Tibial artery (tissue), 4 donors: ENCODE data around the gene CRB3.

Experiments used
- DNase-seq, 2 donors: peaks; one replicate each; pipeline ENCODE4 v3.0.0-alpha.2; 2019
- H3K27ac ChIP-seq, 2 donors: fragments of 200-600 bp; sonication (generic) in 1 of 2; 1 replicate in 1 of 2; 2 replicates in 1 of 2; pipeline ENCODE4 v1.5.1; 2018 to 2019; ENCODE audit warnings: mild to moderate bottlenecking in 1 of 2
- H3K27me3 ChIP-seq, 2 donors: fragments of 200-600 bp; sonication (generic) in 1 of 2; one replicate each; pipeline versions ENCODE4 v1.5.1 to v1.6.0; 2016 to 2019
- H3K36me3 ChIP-seq, 3 donors: fragments of 200-600 bp; sonication (generic) in 2 of 3; one replicate each; pipeline ENCODE4 v1.5.1; 2016 to 2019; ENCODE audit warnings: mild to moderate bottlenecking in 2 of 3
- H3K4me1 ChIP-seq, 4 donors: fragments of 200-600 bp; sonication (generic) in 2 of 4; 1 replicate in 3 of 4; 2 replicates in 1 of 4; pipeline ENCODE4 v1.5.1; 2016 to 2019
- H3K4me3 ChIP-seq, 2 donors: fragments of 200-600 bp; sonication (generic) in 1 of 2; 1 replicate in 1 of 2; 2 replicates in 1 of 2; pipeline ENCODE4 v1.5.1; 2018 to 2019; ENCODE audit warnings: mild to moderate bottlenecking in 2 of 2
- H3K9me3 ChIP-seq, 3 donors: fragments of 200-600 bp; sonication (generic) in 1 of 3; one replicate each; pipeline ENCODE4 v1.5.1; 2016 to 2019
- intact Hi-C: fragments of 100-400 bp; cut with DNase I; formaldehyde crosslinking; loops from one replicate; pipeline ENCODE4 v1.15.0; 2023; ENCODE audit warnings: low total_unique reads
- TF ChIP-seq, protein P1 (sequence below), 2 experiments: fragments of 200-600 bp in 1 of 2; fragments of 450-650 bp in 1 of 2; IDR thresholded peaks; one replicate each; pipeline ENCODE4 v1.5.1; 2017 to 2019; ENCODE audit warnings: antibody characterized with exemption in 2 of 2, mild to moderate bottlenecking in 1 of 2, moderate library complexity in 1 of 2

The CRB3 gene

DNA sequence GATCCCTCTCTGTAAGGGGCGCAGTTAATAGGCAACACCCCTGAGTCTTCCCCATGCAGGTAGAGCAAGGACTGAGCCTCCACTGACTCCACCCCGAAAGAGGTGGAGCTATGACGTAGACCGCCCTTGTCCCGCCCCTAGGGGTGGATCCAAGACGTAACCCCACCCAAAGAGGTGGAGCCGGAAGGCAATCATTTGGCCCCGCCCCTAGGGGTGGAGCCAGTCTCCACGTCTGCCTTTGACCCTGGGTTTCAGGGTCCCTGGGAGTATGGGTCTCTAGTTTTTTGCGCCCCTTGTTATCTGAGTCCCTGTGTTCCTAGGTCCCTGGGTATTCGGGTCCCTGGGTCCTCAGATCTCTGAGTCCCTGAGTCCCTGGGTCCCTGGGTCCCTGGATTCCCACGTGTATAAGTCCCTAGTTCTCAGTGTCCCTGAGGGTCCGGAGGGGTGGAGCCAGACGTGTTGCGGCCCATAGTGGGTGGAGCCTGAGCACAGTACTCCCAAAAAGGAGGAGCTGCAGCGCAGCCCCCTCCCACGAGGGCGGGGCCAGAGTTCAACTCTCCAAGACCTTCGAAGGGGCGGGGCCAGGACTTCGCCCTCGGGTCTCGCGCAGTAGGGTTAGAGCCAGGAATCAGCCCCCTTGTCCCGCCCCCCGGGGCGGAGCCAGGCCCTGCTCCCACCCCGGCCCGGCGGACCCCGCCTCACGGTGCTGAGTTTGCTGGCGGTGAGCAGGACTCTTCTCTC, 12.3 kb downstream of the CRB3 start:
- intact Hi-C loops = no loop called here
- TF ChIP-seq, protein P1, sequence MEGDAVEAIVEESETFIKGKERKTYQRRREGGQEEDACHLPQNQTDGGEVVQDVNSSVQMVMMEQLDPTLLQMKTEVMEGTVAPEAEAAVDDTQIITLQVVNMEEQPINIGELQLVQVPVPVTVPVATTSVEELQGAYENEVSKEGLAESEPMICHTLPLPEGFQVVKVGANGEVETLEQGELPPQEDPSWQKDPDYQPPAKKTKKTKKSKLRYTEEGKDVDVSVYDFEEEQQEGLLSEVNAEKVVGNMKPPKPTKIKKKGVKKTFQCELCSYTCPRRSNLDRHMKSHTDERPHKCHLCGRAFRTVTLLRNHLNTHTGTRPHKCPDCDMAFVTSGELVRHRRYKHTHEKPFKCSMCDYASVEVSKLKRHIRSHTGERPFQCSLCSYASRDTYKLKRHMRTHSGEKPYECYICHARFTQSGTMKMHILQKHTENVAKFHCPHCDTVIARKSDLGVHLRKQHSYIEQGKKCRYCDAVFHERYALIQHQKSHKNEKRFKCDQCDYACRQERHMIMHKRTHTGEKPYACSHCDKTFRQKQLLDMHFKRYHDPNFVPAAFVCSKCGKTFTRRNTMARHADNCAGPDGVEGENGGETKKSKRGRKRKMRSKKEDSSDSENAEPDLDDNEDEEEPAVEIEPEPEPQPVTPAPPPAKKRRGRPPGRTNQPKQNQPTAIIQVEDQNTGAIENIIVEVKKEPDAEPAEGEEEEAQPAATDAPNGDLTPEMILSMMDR (IDR thresholded peaks at IDR 0.05) = no peak
- Histone ChIP-seq H3K36me3 (no peaks in the 10 kb centered on the region), H3K4me3 (no peak overlapping the region), H3K27me3 (peaks cover 0 to 78% of the 10 kb centered on the region in 2 donors), H3K27ac (no peak overlapping the region), H3K4me1 (peaks cover 0 to 17% (median 10%) of the 10 kb centered on the region in 4 donors), H3K9me3 (no peaks in the 10 kb centered on the region)
- no peak for DNase-seq

DNA sequence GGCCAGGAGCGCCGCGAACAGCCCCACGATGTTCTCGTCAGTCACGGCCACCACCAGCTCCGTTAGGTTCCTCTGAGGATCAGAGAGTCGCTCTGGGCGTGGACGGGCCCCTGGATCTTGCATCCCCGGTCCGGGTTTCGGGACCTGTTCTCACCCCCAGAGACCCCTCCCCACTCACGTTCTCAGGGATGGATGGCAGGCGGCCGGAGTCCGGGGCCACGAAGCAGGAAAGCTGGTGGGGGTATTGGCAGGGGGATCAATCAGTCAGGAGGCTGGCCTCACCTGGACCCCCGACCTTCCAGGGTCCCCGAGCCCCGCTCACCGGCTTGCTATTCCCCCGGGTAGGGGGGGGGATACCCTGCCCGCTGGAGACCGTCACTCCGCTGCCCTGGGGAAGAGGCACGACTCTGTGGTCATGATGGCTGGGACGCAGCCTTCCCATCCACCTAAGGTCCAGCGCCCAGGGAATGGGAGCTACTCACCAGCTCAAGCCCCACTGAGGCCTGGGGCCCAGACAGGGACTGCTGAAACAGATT, 12.9 kb downstream of the CRB3 start:
- H3K4me3 ChIP-seq = no peak overlapping the region
- H3K9me3 ChIP-seq = no peaks in the 10 kb centered on the region
- DNase-seq = no peak
- H3K36me3 ChIP-seq = no peaks in the 10 kb centered on the region
- no peak overlapping the region for H3K27ac ChIP-seq
- TF ChIP-seq, protein P1 (IDR thresholded peaks at IDR 0.05) = no peak
- H3K27me3 ChIP-seq = peaks cover 0 to 85% of the 10 kb centered on the region in 2 donors
- intact Hi-C loops = no loop called here
- peaks cover 0 to 17% (median 10%) of the 10 kb centered on the region in 4 donors for H3K4me1 ChIP-seq

DNA sequence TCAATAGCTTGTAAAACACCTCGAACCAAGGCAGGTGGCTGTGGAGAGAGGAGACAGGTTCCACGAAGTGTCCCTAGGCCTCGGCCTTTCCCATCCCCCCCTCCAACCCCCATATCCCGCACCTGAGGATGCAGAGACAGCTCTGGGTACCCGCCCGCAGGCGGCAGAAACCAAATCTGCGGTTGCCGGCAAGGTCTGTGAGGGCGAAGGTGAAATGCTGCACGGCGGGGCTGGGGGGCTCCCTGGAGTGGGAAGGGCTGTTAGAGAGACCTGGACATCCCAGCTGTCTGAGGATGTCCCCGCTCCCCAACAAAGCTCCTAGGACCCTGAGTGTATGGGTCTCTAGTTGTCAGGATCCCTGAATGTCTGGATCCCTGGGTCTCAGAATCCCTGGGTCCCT, 14.7 kb downstream of the CRB3 start:
- no peak for DNase-seq
- Histone ChIP-seq H3K4me1 (peaks cover 0 to 17% (median 10%) of the 10 kb centered on the region in 4 donors), H3K9me3 (no peaks in the 10 kb centered on the region), H3K27ac (no peak overlapping the region), H3K27me3 (peaks cover 0 to 83% of the 10 kb centered on the region in 2 donors), H3K36me3 (no peaks in the 10 kb centered on the region), H3K4me3 (no peak overlapping the region)
- intact Hi-C loops = no loop called here
- TF ChIP-seq, protein P1 (IDR thresholded peaks at IDR 0.05) = no peak

DNA sequence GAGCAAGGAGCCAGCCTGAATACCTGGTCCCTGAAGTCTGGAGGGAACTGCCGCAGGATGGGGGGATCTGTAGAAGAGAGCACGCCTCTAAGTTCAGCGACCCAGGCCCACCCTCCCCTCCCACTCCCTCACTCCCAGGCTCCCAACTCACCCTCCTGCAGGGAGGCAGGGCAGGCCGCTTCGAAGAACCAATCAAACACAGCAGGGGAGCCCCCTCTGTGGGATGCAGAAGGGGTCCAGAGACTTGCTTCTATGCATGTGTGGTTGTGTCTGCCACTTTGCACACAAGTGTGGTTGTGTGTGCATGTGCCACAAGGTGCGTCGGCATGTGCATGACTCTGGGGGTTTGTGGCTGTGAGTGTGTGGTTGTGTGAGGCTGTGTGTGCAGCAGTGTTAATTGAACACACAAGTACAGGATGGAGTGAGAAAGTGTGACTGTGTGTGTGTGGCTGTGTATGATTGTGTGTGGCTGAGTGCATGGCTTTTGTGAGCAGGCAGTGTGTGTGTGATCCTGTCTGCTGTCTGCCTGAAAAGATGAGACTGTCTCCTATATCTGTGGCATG, 15.8 kb downstream of the CRB3 start:
- TF ChIP-seq, protein P1 (IDR thresholded peaks at IDR 0.05) = no peak
- Histone ChIP-seq H3K27ac (no peak overlapping the region), H3K27me3 (peaks cover 0 to 75% of the 10 kb centered on the region in 2 donors), H3K9me3 (no peaks in the 10 kb centered on the region), H3K4me1 (peaks cover 0 to 17% (median 10%) of the 10 kb centered on the region in 4 donors), H3K4me3 (no peak overlapping the region), H3K36me3 (no peaks in the 10 kb centered on the region)
- DNase-seq = no peak
- intact Hi-C loops = no loop called here

DNA sequence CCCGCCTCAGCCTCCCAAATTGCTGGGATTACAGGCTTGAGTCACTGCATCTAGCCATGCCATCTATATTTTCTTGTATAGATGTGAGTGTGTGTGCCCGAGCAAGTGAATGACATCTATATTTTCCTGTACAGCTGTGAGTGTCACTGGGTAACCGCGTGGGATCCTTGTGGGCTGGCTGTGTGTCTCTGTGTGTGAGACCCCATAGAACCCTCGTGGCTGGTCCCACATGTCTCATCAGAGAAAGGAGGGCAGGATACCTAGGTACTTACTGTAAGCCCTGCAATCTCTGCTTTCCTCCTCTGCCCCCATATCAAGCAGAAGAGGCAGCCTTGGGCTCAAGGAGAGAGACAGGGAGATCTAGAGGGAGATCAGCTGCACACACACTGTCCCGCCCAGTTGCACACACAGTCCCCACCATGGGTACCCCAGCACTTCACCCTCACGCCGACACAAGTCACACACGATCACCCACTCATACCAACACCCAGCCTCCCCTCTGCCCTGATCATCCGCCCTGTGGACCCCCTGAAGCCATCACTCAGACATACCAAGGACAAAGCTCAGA, 16.9 kb downstream of the CRB3 start:
- no peaks in the 10 kb centered on the region for H3K36me3 ChIP-seq
- peaks cover 0 to 12% (median 5%) of the 10 kb centered on the region in 4 donors for H3K4me1 ChIP-seq
- peak overlapping the region in 1 of 2 donors; percentile 22 for H3K4me3 ChIP-seq
- no peak overlapping the region for H3K27ac ChIP-seq
- TF ChIP-seq, protein P1 (IDR thresholded peaks at IDR 0.05) = no peak
- no peaks in the 10 kb centered on the region for H3K9me3 ChIP-seq
- no peak for DNase-seq
- intact Hi-C loops = no loop called here
- peaks cover 0 to 64% of the 10 kb centered on the region in 2 donors for H3K27me3 ChIP-seq
